GM18502 (cell line): Measurements from ENCODE around the gene ZBTB34.
A peak's percentile ranks its signal among the peaks of the same experiment; 100 is the strongest.
"Not testable (repeated sequence)": the region's sequence is repeated elsewhere in the genome, so short reads cannot be mapped to it uniquely, and the experiment has no call there.

Experiments used
- ATAC-seq: cut with Tn5 transposase; IDR thresholded peaks from one replicate; pipeline ENCODE4 v1.9.1; 2021; ENCODE audit warnings: mild to moderate bottlenecking; ENCODE audit not compliant: unreplicated experiment, poor library complexity

Gene ZBTB34, protein sequence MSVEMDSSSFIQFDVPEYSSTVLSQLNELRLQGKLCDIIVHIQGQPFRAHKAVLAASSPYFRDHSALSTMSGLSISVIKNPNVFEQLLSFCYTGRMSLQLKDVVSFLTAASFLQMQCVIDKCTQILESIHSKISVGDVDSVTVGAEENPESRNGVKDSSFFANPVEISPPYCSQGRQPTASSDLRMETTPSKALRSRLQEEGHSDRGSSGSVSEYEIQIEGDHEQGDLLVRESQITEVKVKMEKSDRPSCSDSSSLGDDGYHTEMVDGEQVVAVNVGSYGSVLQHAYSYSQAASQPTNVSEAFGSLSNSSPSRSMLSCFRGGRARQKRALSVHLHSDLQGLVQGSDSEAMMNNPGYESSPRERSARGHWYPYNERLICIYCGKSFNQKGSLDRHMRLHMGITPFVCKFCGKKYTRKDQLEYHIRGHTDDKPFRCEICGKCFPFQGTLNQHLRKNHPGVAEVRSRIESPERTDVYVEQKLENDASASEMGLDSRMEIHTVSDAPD

DNA sequence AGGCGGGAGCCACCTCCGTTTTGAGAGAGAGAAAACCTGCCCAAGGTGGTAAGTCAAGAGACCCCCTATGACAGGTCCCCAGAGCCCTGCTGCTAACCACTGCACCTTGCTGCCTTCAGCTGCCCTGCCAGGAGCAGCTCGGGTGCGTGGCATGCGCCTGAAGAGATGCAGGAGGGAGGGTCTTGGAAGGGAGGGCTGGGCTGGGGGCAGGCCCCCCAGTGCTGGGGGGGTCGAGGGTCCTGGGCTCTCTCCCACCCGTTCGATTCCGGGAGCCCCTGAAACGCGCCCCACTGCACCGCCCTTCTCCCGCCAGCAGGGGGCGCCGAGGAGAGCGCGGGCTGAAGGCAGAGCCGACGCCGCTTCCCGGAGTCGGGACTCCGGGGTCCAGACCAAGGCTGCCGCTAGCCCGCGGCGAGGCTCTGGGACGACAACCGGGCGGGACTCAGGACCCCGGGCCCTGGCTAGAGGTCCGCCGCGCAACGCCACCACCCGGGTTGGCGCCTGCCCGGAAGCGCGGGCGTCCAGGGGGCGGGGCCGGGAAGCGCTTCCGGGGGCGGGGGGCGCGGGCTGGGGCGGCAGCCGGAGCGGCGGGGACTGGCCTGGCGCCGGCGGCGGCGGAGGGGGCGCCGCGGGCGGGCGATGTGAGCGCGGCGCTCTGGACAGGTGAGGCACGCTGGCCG, at the start of gene ZBTB34:
Gene ZBTB34 (plus strand): TSS at position 563 of the 680 bp plus-strand sequence. CDS start 18,761 bp downstream, outside the sequence.
- ATAC-seq, result peak; percentile 74

GRCh38 chr9:126813072-126813471, 47.4 kb upstream of the ZBTB34 start:
- ATAC-seq, result no peak

DNA sequence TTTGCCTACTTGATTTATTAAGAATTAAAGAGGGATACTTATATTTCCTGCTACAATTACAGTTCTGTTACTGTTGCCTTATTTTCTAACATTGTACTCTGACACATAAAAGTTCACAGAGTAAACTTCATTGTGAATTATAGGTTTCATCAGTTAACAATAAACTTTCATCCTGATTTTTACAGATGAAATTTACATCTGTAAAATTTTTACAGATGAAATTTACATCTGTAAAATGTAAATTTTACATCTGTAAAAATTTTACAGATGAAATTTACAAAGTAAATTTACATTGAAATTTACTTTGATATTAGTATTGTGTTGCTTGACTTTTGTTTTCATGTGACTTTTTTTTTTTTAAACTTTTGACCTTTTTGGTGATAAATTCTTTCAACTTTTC, 46.3 kb upstream of the ZBTB34 start:
- no peak for ATAC-seq

DNA sequence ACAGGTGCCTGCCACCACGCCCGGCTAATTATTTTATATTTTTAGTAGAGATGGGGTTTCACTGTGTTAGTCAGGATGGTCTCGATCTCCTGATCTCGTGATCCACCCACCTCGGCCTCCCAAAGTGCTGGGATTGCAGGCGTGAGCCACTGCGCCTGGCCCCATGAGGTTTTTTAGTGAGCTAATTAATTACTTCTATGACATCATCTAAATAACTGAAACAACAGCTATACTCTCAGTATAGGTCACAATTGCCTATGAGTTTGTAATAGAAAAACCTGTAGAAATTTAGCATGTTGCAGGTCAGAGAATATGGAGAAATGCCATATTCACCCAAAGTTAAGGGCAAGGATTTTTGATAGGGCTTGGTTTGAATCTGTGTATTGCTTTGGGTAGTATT, 42.8 kb upstream of the ZBTB34 start:
- not testable (repeated sequence) for ATAC-seq

DNA sequence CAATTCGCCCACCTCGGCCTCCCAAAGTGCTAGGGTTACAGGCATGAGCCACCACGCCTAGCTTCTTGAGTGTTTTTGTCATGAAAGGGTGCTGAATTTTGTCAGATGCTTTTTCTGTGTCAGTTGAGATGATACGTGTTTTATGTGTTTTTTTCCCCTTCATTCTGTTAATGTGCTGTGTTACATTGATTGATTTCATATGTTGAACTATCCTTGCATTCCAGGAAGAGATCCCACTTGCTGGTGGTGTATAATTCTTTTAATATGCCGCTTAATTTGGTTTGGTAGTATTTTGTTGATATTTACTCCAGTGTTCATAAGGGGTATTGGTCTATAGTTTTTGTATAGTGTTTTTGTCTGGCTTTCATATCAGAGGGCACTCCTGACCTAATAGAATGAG, 42.0 kb upstream of the ZBTB34 start:
- no peak for ATAC-seq

- ATAC-seq, result no peak
Measured at GRCh38 chr9:126819482-126819881, 41.0 kb upstream of the ZBTB34 start.

GRCh38 chr9:126822278-126822677, 38.2 kb upstream of the ZBTB34 start:
- ATAC-seq, result no peak

GRCh38 chr9:126822873-126823272, 37.6 kb upstream of the ZBTB34 start:
- ATAC-seq, result no peak

DNA sequence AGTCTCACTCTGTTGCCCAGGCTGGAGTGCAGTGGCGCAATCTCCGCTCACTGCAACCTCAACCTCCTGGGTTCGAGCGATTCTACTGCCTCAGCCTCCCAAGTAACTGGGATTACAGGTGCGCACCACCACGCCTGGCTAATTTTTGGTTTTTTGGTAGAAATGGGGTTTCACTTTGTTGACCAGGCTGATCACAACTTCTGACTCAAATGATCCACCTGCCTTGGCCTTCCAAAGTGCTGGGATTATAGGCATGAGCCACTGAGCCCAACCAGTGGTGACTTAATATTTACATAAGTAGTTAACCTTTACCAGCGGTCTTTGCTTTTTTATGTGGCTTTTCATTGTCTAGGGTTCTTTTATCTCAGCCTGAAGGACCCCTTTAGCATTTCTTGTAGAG, 36.4 kb upstream of the ZBTB34 start:
- ATAC-seq, result not testable (repeated sequence)

- no peak for ATAC-seq
Measured at GRCh38 chr9:126827227-126827626, 33.2 kb upstream of the ZBTB34 start.

- no peak for ATAC-seq
Measured at GRCh38 chr9:126829035-126829434, 31.4 kb upstream of the ZBTB34 start.

DNA sequence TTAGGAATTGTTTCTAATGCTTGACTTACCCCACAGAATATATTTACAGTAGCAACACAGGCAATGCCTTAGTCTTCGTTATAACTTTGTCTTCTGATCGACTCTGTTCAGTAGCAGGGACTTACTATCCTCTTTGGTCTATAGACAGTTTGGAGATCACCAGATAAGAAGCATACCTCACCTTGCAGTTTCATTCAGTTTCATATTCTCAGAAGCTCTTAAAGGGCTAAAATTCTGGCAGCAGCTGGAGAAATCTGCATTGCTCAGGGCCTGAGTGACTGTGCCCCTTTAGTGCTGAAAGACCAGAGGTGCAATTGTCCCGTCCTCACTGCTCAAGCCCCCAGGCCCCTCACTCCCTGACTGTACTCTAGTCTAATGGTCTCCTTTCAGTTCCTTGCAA, 29.6 kb upstream of the ZBTB34 start:
- no peak for ATAC-seq

DNA sequence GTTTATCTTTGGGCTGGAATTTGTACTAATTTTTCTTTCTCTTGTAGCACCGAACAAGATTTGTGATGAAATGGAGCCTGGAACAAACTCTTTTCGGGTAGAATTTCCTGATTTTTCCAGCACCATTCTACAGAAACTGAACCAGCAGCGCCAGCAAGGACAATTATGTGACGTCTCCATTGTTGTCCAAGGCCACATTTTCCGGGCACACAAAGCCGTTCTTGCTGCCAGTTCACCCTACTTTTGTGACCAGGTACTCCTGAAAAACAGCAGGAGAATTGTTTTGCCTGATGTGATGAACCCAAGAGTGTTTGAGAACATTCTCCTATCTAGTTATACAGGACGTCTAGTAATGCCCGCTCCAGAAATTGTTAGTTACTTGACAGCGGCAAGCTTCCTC, 28.0 kb upstream of the ZBTB34 start:
- no peak for ATAC-seq

DNA sequence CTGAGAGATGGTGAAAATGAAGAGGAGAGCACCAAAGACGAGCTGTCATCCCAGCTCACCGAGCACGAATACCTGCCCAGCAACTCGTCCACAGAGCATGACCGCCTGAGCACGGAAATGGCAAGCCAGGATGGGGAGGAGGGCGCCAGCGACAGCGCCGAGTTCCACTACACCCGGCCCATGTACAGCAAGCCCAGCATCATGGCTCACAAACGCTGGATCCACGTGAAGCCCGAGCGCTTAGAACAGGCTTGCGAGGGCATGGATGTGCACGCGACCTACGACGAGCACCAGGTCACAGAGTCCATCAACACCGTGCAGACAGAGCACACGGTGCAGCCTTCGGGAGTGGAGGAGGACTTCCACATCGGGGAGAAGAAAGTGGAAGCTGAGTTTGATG, 27.4 kb upstream of the ZBTB34 start:
- no peak for ATAC-seq

DNA sequence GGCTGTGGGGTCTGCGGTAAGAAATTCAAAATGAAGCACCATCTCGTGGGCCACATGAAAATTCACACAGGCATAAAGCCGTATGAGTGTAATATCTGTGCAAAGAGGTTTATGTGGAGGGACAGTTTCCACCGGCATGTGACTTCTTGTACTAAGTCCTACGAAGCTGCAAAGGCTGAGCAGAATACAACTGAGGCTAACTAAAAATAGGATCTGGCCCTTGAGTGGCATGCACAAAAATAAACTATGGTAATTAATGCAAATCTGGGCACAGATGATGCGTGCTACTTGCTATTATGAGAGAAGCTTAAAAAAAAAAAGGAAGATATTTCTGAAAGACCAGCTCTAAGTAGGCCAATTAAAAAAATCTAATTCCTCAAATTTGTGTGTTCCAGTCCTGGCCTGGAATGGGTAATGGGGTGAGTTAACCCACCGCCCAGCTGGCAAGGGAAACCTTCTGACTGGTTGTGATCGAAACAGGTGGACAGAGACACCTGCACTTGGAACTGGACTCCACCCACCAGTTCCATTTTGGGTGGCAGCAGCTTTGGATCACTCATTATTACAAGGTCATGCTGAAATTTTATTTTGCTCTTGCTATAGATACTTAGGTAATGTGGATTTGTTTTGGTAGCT, 26.6 kb upstream of the ZBTB34 start:
- ATAC-seq, result no peak

GRCh38 chr9:126834672-126835071, 25.8 kb upstream of the ZBTB34 start:
- no peak for ATAC-seq

- no peak for ATAC-seq
Measured at GRCh38 chr9:126836216-126836615, 24.2 kb upstream of the ZBTB34 start.

- no peak for ATAC-seq
Measured at GRCh38 chr9:126838055-126838811, 22.2 kb upstream of the ZBTB34 start.

DNA sequence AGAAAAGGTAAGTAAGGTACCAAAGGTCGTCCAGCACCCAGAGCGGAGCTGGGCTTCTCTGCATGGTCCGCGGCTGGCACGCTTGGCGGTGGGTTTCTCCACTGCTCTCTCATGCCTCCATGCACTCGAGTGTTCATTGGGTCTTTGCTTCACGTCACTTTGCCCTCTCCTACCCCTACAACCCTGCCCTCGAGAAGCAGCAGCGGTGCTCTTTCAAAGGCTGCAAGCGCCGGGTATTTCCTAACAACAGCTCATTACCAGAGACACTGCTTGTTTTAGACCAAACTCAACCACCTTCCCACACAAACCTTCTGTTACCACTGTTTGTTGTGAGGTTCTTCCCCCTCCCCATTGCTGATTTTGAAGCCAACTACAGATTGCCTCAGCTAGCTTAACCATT, 21.5 kb upstream of the ZBTB34 start:
- ATAC-seq, result no peak

GRCh38 chr9:126839301-126839700, 21.1 kb upstream of the ZBTB34 start:
- no peak for ATAC-seq
